ENCODE results near the gene KRTAP10-8.

DNA sequence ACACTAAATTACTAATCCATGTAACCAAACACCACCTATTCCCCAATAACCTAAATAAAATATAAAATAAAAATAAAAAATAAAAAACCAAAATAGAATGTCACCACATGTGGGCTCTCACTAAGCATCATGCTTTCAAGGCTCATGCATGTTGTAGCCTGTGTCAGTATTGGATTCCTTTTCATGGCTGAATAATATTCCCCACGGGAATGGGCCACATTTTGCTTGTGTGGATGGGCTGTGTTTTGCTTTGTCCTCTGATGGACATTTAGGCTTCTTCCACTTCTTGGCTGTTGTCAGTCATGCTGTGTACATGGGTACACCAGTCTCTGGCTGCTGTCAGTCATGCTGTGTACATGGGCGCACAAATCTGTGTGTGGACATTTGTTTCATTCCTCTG lies 22.8 kb upstream of the KRTAP10-8 start:
- TF ChIP-seq GATA2 (IDR thresholded peaks at IDR 0.05; ENCODE audit: low read depth, low read length) (no peak), GATA3 (IDR thresholded peaks at IDR 0.05; ENCODE audit: low read depth, low read length) (no peak)
